HG03571 (cell line): ENCODE results near the gene FCN3.

Source experiments
- ATAC-seq: cut with Tn5 transposase; IDR thresholded peaks from one replicate; pipeline ENCODE4 v1.9.1; 2021; ENCODE audit not compliant: unreplicated experiment

The FCN3 gene

DNA sequence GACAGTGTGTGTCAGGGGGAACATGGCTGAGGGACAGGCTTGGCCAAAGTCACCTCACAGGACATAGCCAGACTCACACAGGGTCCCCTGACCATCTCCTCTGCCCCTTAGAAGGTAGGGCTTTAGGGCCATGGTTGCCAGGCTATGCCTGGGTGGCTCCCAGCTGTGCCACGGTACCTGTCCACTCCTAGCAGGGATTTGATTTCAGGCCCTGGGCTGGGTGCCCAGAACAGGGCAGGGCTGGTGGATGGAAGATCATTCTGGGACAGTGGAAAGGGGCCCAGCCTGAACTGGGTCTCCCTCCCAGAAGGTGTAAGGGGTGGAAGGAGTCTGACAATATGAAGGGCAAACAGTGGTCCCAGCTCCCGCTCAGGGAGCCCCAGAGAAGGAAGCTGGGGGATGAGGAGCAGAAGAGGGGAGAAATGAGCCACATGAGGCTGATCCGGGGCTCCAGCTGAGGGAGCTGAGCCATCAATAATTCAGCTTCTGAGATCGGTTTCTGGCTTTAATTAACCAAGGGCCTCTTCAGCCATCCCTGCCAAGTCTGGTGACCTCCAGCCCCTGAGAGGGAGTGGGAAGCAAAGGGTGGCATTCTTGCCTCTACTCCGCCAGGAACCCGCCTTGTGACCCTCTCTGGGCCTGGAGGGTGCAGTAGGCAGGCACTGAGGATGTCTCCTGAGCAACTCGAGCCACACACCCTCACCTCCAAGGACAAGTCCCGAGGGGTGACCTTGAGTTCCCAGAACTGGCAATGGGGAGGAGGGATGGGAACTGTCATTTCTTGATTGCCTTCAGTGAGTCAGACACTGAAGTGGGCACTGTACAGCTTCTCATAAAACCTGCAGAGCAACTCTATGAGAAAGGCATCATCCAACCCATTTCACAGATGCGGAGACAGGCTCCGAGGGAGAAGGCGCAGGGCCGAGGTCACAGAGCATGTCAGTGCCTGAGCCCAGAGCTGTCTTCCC lies 6.4 kb upstream of the FCN3 start:
- no peak for ATAC-seq

DNA sequence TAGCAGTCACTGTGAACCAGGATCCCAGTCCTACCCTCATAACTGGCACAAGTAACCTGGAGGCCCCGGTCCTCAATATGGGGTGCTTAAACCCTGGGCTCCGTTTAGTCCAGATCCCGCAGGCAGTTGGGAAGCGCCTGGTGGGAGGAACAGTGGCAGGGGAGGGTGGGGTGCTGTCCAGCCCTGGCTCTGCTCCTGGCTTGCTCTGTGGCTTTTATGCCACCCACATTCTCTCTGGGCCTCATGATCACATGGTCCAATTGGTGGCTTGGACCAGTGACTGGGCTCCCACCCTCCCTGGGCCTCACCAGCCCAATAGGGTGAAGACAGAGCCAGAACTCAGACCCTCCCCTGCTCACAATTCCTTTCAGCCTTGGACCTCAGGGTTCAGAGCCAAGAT lies 5.6 kb upstream of the FCN3 start:
- no peak for ATAC-seq

DNA sequence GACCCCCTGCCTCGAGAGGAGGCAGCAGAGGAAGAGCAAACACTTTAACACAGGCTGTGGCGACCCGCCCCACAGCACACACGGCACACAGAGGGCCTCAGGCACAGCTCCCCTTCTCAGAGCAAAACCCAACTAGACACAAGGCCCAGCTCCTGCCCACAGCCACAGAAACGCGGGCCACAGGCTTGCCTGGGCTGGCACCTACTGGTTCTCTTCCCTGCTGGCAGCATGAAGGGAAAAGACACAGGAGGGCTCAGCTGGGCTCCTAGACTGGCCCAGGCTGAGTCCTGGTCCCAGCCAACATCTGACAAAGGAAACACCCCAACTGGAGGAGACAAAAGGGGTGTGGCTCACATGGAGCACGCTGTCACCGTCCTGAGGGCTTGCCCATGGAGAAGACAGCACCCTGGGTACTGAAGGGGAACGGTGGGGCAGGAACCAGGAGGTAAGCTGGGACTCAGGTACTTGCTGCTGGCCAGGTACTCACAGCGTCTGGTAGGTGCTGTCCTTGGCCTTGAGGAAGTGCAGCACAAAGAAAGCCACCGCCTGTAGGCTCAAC lies 5.0 kb upstream of the FCN3 start:
- no peak for ATAC-seq

DNA sequence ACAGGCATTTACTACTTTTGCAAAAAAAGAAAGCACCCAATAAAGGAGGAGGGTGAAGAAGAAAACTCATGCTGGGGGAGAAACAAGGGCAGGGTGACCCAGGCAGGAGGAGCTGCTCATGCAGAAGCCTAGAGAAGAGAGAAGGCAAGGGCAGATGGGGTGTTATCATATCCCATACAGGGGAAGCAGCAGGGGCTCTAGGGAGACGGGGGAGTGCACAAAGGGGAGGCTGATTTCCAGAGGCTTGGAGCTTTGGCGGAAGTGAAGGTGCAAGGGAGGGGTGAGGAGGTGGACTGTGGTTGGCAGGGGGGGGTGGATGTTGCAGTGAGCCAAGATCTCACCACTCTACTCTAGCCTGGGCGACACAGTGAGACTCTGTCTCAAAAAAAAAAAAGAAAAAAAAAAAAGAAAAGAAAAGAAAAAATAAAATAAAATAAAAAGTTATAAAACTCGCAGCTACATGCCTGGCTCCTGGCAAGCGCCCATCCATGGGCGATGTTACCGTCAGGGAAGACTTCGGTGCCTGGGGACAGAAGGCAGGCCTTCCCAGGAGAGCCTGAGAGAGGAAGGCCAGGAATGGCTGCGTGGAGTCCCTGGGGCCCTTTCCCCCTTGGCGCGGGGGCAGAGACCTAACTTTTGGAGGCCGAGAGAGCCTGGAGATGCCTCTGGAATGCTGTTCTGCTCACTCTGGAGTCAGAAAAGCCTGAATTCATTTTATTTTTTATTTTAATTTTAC lies 3.3 kb upstream of the FCN3 start:
- ATAC-seq: no peak

DNA sequence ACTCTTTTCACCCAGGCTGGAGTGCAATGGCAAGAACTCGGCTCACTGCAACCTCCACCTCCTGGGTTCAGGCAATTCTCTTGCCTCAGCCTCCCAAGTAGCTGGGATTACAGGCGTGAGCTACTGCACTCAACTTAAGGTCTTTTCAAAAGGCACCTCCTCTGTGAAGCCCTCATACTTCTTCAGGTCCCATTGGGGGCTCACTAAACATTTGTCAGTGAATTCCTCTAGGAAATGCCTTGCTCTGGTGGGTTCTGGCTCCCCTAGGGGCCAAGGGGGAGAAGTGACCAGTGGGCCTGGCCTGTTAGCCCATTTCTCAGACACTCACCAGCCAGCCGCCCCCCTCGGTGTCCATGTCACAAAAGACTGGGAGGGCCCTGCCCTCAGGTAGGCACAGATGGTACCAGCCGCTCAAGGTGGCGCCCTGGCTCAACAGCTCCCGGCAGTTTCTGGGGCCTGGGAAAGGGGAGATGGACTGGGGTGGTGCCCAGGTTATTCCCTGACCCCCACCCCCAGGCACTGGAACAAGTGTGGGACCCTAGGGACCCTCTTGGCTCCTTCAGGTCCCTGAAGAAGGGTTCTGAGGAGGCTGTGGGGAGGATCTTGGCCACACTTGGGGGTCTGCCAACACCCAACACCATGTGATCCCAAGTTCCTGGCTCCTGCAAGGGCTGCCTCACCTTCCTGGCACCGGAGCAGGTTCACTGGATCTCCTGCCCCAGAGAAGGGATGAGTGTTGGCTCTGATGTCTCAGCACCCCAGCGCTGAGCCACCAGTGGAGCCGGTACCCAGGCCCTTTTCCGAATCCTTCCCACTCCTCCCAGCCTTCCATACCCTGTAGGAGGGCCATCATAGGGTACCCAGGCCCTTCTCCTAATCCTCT lies 1.6 kb downstream of the FCN3 start:
- ATAC-seq: no peak

DNA sequence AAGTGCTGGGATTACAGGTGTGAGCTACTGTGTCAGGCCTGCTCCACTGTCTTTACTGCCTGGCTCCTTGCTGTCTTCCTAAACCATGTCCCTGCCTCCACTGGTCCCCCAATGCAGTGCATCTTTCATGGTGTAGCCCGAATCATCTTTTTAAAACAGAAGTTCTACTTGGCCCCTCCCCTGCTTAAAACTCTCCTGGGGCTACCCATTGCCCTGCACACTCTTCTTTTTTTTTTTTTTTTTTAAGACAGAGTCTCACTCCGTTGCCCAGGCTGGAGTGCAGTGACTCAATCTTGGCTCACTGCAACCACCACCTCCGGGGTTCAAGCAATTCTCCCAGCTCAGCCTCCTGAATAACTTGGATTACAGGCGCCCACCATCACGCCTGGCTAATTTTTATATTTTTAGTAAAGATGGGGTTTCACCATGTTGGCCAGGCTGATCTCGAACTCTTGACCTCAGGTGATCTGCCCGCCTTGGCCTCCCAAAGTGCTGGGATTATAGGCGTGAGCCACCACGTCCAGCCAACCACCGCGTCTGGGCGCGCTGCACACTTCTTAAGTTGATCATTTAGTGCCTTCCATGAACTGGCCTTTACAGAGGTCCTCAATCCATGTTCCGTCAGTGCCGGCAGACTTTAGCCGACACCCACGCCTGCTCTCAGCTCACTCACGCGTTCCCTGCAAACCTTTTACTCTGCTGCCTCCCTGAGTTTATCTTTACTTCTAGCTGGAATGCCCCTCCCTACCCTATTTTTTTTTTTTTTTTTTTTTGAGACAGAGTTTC lies 2.4 kb downstream of the FCN3 start:
- no peak for ATAC-seq

DNA sequence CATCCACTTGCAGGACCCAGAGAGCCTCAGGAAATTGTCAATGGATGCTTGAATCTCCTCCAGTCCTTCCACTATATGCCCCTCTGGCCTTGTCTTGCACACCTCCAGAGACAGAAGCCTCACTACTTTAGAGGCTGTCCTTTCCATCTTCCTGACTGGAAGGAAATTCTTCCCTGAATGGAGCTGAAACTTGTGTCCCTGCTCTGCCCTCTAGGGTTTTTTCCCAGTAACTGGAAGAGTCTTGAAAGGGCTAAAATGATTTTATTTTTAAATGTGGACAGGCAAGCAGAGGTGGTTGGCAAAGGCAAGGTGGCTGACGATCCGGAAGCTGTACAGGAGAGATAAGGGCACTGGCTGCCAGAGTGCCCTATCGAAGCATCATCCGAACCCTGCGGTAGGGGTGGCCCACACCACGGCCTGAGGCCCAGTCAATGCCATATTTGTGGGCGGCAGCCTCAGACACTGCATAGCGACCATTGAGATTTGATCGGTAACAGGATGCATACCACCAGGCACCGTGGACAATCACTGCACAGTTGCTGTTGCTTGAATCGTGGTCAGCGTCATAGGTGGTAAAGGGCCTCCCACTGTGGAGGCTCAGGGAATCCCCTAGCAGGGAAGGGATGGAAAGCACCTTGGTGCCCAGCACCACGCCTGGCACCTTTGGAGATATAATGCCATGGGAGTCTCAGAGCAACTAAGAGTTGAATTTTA lies 5.6 kb downstream of the FCN3 start:
- ATAC-seq: no peak

DNA sequence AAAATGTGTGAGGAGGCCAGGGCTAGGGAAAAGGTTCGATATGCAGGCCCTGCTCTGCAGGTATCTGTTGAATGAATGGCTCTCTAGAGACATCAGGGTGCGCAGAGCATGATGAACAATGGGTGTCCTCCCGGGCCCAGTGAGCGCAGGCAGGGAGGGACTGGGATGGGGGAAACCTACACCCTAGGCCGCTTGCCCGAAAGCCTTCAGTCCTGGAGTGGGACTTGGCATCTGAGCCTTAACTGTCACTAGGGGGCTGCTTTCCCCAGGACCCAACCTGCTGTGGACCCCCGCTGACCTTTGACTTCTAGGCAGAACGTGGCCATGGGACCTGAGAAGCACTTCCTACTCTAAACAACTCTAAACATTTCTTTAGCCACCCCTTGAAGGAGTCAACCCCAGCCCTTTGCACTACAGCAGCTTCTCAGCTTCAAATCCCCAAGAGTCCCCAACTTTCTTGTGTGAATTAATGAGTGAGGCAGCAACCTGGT lies 7.4 kb downstream of the FCN3 start:
- no peak for ATAC-seq

DNA sequence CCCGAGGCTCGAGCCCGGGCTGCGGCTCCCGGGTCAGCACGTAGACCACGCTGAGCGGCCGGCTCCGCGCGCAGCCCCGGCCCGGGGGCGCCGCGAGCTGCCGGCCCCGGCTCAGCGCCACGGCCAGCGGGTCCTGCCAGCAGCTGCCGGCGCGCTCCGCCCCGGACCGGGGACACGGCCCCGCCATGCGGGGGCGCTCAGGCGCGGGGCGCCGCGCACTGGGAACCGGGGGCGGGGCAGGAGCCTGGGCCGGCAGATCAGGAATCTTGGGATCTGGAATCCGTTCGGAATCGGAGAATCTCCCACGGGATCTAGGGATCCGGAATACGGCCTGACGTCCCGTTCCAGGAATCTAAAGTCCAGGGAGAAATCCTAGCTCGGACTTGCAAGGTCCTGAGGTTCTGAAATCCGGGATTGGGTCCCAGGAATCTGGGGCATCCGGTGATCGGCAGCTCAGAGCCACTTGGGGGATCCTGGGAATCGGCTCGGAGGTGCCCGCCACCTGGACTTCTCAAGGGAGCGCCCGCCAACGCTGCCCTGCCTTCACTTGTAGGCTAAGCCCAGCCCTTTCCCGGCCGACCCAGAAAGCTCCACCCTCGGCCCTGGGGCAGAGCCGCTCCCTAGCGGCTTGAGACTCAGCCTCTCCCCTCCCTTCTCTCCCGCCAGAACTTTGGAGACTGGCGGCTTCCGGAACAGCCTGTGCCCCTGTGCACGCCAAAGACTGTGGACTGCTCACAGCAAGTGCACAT lies 8.0 kb downstream of the FCN3 start, which contains the start of gene MAP3K6:
TSS of gene MAP3K6 (minus strand) at position 551 of the 749 bp plus-strand sequence. CDS start at position 187, 364 bp downstream.
- no peak for ATAC-seq

DNA sequence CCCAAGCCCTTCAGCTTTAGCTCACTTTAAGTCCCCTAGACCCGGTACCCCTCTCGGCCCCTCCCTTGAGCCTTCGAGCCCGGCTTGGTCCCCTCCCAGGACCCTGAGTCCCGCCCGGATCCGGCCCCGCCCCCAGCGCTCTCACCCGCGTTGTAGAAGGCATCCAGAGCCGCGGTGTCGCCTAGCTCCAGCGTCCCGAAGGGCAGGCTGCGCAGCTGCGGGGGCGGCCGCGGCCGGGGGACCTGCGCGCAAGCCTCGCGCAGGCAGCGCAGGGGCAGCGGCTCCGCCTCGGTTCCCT lies 8.6 kb downstream of the FCN3 start:
- no peak for ATAC-seq

DNA sequence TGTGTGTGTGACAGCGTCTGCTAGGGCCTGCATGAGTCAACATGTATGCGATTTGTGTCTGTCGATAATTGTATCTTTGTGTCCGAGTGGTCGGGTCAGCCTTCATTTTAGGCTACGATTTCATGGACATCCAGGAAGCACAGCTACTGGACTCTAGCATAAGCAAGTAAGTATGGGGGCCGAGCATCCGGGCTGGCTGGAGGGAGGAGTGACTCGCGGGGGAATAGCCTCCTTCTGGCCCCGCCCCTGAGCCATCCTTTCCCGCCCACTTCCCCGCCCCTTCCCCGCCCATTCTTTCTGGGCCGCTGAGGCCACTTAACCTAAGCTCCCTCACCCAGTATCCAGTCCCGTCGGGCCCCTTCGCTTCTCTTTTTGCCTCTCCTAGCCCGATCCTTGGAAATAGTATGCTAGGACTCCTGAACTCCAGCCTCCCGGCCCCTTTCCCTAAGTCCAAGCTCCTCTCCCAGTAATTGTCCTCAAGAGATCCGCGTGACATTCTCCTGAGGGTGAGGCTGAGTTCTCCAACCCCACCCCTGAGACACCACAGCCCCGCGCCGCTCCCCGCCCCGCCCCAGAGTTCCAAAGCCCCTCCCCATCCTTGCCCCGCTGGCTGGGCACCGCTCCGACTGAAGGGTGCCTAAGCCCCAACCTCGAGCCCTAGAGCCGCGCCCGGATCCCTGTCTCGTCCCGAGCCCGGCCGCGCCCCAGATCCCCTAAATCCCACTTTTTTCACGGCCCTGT lies 9.1 kb downstream of the FCN3 start:
- no peak for ATAC-seq

DNA sequence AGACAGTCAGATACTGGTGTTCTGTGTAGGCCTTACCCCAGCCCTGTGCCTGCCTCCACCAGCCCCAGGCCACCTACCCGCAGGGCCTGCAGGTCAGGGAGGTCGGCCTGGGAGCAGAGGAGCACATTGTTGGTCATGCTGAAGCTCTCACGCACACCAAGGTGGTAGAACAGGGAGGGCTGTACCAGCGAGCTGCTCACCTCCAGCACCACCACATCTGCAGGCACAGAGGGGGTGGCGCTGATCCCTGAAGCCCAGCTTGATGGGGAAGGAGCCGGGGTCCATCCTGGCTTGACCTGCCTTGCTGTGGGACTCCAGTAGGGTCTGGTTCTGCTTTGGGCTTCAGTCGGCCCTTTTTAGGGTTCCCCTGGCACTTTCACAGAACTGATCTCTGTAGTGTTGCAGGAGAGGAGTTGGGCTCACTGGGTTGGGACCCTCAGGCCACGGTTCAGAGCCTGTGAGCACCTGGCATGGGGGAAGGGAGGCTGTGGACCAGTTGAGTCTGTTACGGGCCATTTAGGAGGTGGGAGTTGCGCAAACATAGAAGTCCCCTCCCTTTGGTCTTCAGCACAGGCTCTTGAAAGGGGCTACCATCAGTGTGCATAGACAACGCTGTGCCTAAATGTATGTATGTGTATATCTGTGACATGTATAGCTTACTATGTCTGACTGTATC lies 9.8 kb downstream of the FCN3 start:
- ATAC-seq: no peak

DNA sequence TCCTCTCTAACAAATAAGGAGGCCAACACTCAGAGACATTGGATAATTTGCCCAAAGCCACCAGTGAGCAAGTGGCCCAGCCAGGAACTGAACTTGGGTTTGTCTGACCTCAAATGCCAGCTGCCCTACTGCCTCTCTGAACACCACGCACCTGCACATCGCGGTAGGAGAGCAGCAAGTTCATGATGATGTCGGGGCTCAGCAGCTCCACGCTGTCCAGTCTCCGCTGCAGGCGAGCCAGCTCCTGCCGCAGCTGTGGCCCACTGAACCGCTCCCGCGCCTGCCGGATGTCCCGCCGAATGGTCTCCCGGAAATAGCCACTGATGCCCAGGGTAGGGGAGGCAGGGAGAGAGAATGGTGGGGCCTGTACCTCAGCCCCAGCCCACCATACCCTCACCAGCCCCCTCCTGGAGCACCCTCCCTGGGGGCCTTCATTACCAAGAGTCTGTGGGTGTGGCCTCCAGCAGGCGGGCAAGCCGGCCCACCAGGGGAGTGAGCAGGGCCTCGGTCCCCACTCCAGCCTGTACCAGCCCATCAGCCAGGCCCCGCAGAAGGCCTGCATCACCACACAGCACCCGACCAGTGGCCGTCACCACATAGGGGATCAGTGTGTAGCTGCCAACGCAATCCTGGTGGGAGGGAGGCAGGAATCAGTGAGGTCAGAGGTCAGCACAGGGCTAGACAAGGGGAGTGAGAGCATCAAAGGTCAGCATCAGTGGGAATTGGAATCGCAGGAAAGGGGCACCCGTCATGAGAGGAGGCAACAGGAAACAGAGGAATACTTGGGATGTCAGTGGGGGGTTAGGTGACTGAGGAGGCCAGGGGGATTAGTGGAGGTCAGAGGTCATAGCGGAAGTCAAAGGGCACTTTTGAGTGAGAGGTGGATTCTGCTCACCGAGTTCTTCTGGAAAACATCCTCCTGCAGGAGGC lies 10.6 kb downstream of the FCN3 start:
- ATAC-seq: no peak

DNA sequence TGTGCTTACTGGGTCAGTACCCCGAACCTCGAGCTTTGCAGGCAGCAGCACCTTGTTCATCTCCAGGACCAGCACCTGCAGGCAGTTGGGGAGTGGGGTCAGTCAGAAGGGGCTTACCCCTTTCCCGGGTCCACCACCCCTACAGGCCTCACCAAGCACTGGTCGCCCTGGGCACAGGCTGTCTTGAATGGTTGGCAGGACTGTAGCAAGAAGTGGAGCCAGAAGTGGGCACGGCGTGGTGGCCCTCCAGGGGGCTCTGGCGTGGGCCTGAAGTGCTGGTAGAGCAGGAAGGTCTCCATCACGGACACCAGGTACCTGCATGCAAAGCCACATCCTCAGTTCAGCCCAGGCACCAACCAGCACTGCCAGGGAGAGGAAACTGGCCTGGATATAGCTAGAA lies 13.1 kb downstream of the FCN3 start:
- no peak for ATAC-seq

DNA sequence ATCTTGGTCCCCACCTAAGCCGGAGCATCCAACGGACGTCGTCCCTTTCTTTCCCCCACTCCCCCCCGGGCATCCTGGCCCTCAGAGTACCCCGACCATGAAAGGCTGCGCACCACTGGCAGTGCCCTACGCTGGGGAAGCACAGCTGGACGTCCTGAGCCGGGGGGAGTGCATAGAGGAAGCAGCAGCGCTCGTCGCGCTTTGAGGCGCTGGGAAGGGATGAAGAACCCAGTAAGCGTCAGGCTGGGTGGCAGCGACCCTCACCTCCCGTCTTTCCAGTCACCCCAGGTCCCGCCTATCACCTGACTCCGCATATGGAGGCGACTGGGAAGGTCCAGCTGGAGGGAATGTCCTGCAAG lies 13.6 kb downstream of the FCN3 start:
- ATAC-seq: no peak
